HFFc6 (cell line): Measurements from ENCODE around the gene LEMD2. TPM values are rescaled to one million over a fixed set of nuclear protein-coding genes. Genes with fewer than 3 reads are reported as not detected.

Source experiments
- DNase-seq: peaks from one replicate; pipeline ENCODE4 v3.0.0-alpha.2; 2018
- H3K27ac Mint-ChIP-seq: 2 replicates; pipeline ENCODE4 v1.8.0; 2020; ENCODE audit warnings: mild to moderate bottlenecking, mixed read lengths
- H3K27me3 Mint-ChIP-seq: 2 replicates; pipeline ENCODE4 v1.8.0; 2021; ENCODE audit warnings: mild to moderate bottlenecking, moderate library complexity, mixed read lengths; ENCODE audit not compliant: insufficient read depth
- H3K36me3 Mint-ChIP-seq: 2 replicates; pipeline ENCODE4 v1.8.0; 2021; ENCODE audit warnings: low read depth, mixed read lengths
- H3K4me1 Mint-ChIP-seq: 2 replicates; pipeline ENCODE4 v1.8.0; 2020; ENCODE audit warnings: low read depth, mixed read lengths
- H3K4me3 Mint-ChIP-seq: 2 replicates; pipeline ENCODE4 v1.8.0; 2020; ENCODE audit warnings: mild to moderate bottlenecking, moderate library complexity, mixed read lengths
- H3K9me3 Mint-ChIP-seq: 2 replicates; pipeline ENCODE4 v1.8.0; 2020; ENCODE audit warnings: mild to moderate bottlenecking, mixed read lengths
- total RNA-seq, 6 experiments: library from RNA; stranded (reverse); fragmentation: NEBNext Ultra II Directional; extraction: Animal tissue kit (Norgen Biotek cat#: 25700); gene quantifications; 2 replicates in 1 of 6; 3 replicates in 5 of 6; pipeline ENCODE4 v1.2.3, GENCODE V29; 2021
- TF ChIP-seq, protein P1 (sequence below): fragments of 200-600 bp; sonication (generic); IDR thresholded peaks from 2 replicates; pipeline ENCODE4 v1.5.0; 2021; ENCODE audit warnings: antibody characterized with exemption, mild to moderate bottlenecking

The LEMD2 gene
- total RNA-seq, 6 experiments from 2014 or later = 42.4 to 46.7 (median 44.9) TPM

DNA sequence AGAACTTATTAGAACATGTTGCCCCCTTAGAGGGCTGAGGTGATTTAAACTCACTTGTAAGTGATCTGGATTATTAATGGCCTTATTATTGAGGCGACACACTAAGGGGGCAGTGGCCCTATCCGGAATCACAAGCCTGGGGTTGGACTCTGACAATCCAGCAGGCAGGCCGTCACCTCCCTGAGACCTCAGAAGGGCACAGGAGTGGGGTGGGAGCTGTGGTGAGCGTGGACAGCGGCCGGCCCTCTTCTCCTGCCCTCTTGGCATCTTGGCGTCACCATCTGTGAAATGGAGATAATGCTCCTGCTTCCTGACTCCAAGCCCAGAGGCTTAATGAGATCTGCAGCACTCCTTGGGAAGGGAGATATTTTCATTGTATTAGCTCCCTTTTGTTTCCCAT is 61.8 kb downstream of the LEMD2 start:
- Mint-ChIP-seq H3K27ac (no peak overlapping the region), H3K36me3 (no peaks in the 10 kb centered on the region), H3K9me3 (no peaks in the 10 kb centered on the region), H3K4me1 (no peaks in the 10 kb centered on the region), H3K4me3 (no peak overlapping the region), H3K27me3 (peaks cover 61% of the 10 kb centered on the region)
- TF ChIP-seq, protein P1, sequence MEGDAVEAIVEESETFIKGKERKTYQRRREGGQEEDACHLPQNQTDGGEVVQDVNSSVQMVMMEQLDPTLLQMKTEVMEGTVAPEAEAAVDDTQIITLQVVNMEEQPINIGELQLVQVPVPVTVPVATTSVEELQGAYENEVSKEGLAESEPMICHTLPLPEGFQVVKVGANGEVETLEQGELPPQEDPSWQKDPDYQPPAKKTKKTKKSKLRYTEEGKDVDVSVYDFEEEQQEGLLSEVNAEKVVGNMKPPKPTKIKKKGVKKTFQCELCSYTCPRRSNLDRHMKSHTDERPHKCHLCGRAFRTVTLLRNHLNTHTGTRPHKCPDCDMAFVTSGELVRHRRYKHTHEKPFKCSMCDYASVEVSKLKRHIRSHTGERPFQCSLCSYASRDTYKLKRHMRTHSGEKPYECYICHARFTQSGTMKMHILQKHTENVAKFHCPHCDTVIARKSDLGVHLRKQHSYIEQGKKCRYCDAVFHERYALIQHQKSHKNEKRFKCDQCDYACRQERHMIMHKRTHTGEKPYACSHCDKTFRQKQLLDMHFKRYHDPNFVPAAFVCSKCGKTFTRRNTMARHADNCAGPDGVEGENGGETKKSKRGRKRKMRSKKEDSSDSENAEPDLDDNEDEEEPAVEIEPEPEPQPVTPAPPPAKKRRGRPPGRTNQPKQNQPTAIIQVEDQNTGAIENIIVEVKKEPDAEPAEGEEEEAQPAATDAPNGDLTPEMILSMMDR = no peak
- DNase-seq = no peak

DNA sequence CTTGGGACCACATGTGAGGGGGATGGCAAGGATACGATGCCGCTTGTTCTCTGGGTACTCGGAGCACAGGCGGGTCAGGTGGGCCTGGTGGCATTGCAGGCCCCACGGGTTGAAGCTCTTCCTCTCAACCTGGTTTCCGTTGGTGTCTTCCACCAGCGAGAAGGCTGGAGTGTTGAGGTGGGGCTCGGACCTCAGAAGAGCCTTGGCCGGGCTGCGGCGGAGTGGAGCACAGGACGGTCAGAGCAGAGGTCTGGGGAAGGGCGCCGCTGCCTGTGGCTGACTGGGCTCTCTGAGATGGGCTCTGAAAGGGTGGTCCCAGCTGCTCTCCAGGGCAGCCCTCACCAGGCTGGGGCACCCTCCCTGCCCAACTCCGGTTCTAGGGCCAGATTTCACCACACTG is 62.2 kb downstream of the LEMD2 start:
- DNase-seq = no peak
- Mint-ChIP-seq H3K9me3 (no peaks in the 10 kb centered on the region), H3K4me1 (no peaks in the 10 kb centered on the region), H3K27ac (no peak overlapping the region), H3K27me3 (peaks cover 65% of the 10 kb centered on the region), H3K36me3 (no peaks in the 10 kb centered on the region), H3K4me3 (no peak overlapping the region)
- TF ChIP-seq, protein P1 = no peak

DNA sequence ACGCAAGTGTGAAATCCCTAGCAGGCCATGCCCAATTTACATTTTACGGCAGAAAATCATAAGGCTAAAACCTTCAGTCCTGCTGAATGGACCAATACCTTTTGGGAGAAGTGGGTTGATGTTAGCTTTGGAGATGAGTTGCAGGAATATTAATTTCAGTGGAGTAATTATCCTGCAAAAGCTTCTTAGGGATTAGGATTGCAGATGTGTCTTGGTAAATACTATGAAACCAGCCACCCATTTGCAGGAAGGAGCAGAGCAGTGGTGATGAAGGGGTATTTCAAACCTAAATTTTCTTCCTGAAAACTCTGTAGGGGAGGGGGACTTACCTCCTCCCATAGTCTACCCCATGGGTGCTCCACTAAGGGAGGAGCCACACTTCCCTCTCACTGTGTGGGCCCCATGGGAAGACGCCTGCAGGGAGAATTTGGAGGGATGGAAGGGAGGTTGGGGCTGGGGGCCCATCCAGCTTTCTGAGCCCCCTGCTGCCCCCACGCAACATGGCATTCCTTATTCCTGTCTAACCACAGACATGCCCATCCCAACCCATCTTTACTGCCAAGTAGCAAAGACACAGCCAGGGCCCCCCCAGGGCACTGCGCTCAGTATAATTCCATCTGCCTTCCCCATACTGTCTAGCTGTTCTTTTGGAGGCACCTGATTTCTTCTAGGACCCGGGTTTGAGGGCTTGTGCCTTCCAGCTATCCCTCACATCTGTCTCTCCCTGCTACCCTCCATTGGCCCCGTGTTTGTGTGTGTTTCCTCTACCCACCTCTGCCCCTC is 62.8 kb downstream of the LEMD2 start:
- H3K27ac Mint-ChIP-seq = no peak overlapping the region
- no peaks in the 10 kb centered on the region for H3K9me3 Mint-ChIP-seq
- DNase-seq = no peak
- peaks cover 63% of the 10 kb centered on the region for H3K27me3 Mint-ChIP-seq
- no peaks in the 10 kb centered on the region for H3K4me1 Mint-ChIP-seq
- H3K4me3 Mint-ChIP-seq = no peak overlapping the region
- TF ChIP-seq, protein P1 = no peak
- no peaks in the 10 kb centered on the region for H3K36me3 Mint-ChIP-seq

DNA sequence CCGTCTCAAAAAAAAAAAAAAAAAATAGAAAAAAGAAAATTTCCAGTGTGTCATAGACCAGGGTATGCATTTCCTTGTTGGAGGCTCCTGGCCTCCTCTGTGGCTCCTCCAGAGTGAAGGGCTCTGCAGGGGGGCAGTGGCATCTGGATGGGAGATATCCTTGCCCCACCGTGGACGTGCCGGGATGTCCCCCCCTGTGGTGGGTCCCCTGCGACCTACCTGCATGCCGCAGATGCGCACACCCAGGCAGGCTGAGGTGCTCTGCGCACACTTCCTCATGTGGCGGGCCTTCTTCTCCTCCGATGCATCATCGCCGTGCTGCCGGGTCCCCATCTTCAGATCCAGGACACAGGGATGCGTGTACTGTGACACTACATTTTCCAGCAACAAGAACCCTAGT is 63.7 kb downstream of the LEMD2 start:
- H3K27ac Mint-ChIP-seq = no peak overlapping the region
- H3K4me3 Mint-ChIP-seq = no peak overlapping the region
- no peak for DNase-seq
- no peaks in the 10 kb centered on the region for H3K9me3 Mint-ChIP-seq
- peaks cover 58% of the 10 kb centered on the region for H3K27me3 Mint-ChIP-seq
- no peaks in the 10 kb centered on the region for H3K4me1 Mint-ChIP-seq
- TF ChIP-seq, protein P1 = no peak
- H3K36me3 Mint-ChIP-seq = no peaks in the 10 kb centered on the region

DNA sequence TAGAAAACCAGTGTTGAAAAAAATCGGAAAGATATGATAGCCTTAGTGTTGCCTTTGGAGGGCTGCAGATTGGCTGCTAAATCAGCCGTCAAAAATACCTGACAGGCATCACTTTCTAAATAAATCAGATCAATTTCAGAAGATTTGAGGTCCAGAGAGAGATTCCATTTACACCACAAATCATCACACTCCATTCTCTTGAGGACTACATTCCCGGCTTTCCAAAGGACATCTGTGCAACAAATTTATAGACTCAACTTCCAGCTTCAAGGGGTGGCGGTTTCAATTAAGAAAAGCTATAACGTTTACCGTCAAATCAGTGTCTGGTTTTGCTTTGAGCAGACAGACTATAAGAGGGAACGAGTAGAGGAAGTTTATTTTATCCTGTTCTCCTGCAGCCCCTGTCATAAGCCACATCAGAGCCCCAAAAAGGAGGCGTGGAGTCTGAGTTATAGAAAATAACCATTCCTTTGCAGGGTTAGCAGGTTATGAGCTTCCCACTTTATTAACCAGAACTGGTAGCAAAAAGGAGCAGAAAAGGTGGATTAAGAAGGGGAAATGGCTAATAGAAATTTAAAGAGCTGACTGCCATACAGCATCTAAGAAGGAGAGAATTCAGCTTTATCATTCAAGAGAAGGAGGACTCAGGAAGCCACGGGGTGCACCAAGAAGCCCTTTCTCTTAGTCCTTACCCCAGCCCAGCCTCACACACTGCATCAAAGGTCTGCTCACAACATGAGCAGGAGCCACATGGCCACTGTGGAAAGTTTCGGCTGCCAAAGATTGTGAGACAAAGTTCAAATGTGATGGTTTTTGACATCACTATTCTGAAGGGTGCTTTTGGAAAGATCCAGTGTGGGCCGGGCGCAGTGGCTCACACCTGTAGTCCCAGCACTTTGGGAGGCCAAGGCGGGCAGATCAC is 64.6 kb downstream of the LEMD2 start:
- Mint-ChIP-seq H3K9me3 (no peaks in the 10 kb centered on the region), H3K4me1 (no peaks in the 10 kb centered on the region), H3K36me3 (no peaks in the 10 kb centered on the region), H3K27me3 (peaks cover 60% of the 10 kb centered on the region), H3K4me3 (no peak overlapping the region), H3K27ac (no peak overlapping the region)
- no peak for DNase-seq
- TF ChIP-seq, protein P1 = no peak
